GM19099 (cell line): ENCODE measurements around the gene KCNK5.

Experiments
- POLR2A ChIP-seq: IDR thresholded peaks from 3 replicates; pipeline ENCODE4 v1.6.1; 2011; ENCODE audit warnings: low read depth; ENCODE audit not compliant: insufficient read length; ENCODE audit errors: extremely low read depth

The KCNK5 gene

GRCh38 chr6:39189131-39189530 is 40.1 kb downstream of the KCNK5 start:
- no peak for TF ChIP-seq POLR2A

- no peak for TF ChIP-seq POLR2A
Observed at GRCh38 chr6:39188571-39188970, 40.7 kb downstream of the KCNK5 start.

- TF ChIP-seq POLR2A = no peak
Observed at GRCh38 chr6:39188098-39188450, 41.2 kb downstream of the KCNK5 start.

DNA sequence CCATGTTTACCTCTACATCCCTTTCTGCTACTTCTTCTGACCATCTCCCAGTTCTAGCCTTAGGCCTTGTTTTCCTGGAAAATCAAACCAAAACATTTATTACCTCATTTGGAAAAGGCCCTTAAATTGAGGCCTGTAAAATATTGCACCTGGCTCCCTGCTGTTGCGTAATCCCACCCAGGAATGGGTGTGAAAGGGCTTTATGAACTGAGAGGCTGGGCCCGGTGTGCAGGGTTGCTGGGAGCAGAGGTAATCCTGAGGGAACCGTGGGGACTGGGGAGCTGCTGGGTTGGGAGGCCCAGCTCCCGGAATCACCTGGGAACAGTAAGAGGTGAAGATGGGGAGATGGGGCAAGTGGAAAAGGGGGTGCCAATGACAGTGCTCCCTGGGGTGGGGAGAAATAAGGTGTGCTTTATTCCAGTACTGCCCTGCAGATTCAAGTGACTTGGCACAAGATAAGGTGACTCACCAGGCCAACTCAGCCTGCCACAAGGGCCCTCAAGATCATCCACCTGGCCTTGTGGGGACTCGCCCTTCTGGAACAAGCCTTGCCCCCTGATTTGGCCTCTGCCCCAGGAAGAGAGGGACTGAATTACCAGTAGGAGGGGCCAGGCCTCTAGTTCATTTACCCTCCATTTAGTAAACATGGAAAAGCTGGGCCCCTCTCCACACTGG is 44.2 kb downstream of the KCNK5 start:
- no peak for TF ChIP-seq POLR2A

- TF ChIP-seq POLR2A = no peak
Observed at GRCh38 chr6:39182604-39183003, 46.7 kb downstream of the KCNK5 start.

- no peak for TF ChIP-seq POLR2A
Observed at GRCh38 chr6:39181826-39182225, 47.4 kb downstream of the KCNK5 start.

GRCh38 chr6:39181333-39181732 is 47.9 kb downstream of the KCNK5 start:
- TF ChIP-seq POLR2A = no peak

- TF ChIP-seq POLR2A = no peak
Observed at GRCh38 chr6:39178804-39179203, 50.5 kb downstream of the KCNK5 start.

- TF ChIP-seq POLR2A = no peak
Observed at GRCh38 chr6:39178235-39178634, 51.0 kb downstream of the KCNK5 start.

DNA sequence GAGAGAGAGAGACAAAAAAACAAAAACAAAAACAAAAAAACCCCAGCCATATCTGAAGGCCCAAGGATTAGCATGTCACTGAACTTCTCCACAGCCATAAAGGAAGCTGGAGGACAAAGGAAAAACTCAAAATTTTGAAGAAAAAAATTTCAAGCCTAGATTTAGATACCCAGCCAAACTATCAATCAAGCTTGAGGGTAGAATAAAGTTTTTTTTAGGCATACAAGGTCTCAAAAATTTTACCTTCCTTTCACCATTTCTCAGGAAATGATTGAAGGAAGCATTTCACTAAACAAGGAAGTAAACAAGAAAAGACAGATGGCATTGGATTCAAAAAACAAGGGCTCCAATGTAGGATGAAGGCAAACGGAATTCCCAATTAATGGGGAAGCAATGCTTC is 52.1 kb downstream of the KCNK5 start:
- TF ChIP-seq POLR2A = no peak

- TF ChIP-seq POLR2A = no peak
Observed at GRCh38 chr6:39173270-39173669, 56.0 kb downstream of the KCNK5 start.

- no peak for TF ChIP-seq POLR2A
Observed at GRCh38 chr6:39172377-39172757, 56.9 kb downstream of the KCNK5 start.

DNA sequence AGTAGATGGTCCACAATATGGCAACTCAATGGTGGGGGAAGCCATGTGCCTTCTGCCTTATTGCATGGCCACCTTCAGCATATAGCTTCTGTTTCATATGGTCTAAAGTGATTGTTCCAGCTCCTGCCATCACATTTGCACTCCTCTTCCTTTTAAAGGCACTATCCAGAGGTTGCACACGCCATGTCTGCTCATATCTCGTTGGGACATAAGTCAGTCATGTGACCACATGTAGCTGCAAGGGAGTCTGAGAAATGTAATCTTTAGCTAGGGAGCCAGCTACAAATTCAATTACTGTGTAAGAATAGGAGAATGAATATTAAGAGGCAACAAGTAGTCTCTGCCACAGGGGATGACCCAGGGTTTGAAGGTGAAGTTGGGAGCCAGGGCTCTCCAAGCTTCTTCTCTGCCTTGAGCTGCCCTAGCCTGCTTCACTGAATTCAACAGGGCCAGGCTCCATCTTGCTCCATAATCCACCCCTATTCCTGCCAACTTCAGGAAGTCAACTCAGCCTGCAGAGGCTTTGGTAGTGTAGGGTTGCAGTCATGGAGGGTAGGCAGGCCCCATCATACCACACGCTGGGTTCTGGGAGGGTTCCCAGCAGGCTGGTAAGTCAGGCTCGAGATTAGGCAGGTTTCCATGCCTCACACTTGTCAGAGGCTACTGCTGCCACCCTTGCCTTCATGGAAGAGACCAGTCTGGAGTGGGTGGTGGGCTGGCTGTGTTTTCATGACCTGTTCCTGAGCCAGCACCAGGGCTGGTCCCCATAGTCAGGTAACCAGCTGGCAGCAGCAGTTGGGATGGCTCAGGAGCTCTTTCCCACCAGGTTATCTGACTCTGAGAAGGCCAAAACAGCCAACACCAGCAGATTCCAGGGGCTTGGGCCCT is 57.5 kb downstream of the KCNK5 start:
- TF ChIP-seq POLR2A = no peak

DNA sequence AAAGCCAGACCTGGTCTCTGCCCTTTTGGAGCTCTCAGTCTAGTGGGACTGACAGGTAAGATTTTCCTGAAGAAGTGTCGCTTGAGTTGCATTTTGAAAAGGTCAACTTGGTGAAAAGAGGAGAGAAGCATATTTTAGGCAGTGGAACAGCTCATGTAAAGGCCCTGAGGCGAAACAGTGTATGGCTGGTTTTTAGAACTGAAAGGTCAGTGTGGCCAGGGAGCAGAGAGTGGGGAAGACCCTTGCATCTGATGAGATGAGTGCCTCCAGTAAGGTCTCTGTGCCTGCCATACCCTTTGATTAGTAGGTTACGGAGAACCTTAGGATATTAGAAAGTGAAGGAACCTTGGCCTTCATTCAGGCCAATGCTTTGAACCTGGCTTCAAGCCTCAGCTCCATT is 58.4 kb downstream of the KCNK5 start:
- no peak for TF ChIP-seq POLR2A

DNA sequence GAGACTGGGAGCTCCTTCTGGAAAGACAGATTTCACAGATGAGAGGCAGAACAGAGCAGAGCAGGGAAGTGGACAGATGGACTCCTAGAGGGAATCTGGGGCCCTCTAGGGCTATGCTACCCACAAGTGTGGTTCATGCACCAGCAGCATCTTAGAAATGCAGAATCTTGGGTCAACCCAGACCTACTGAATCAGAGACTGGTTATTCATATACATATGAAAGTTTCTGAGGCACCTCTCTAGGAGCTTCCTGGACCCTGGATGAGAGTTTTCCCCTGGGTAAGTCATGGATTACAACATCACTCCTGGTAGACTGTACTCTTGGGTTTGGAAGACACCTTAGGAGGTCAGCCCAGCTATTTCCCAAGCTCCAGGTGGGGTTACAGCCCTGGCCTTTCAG is 58.9 kb downstream of the KCNK5 start:
- no peak for TF ChIP-seq POLR2A

GRCh38 chr6:39169448-39170344 is 59.6 kb downstream of the KCNK5 start:
- TF ChIP-seq POLR2A = no peak
